SK-N-DZ (cell line): Measurements from ENCODE around the gene ZNF764.
"Not testable (repeated sequence)": the region's sequence is repeated elsewhere in the genome, so short reads cannot be mapped to it uniquely, and the experiment has no call there.

Experiments
- DNase-seq: peaks from one replicate; pipeline ENCODE4 v3.0.0-alpha.2; 2015; ENCODE audit warnings: low spot score

ZNF764 gene

DNA sequence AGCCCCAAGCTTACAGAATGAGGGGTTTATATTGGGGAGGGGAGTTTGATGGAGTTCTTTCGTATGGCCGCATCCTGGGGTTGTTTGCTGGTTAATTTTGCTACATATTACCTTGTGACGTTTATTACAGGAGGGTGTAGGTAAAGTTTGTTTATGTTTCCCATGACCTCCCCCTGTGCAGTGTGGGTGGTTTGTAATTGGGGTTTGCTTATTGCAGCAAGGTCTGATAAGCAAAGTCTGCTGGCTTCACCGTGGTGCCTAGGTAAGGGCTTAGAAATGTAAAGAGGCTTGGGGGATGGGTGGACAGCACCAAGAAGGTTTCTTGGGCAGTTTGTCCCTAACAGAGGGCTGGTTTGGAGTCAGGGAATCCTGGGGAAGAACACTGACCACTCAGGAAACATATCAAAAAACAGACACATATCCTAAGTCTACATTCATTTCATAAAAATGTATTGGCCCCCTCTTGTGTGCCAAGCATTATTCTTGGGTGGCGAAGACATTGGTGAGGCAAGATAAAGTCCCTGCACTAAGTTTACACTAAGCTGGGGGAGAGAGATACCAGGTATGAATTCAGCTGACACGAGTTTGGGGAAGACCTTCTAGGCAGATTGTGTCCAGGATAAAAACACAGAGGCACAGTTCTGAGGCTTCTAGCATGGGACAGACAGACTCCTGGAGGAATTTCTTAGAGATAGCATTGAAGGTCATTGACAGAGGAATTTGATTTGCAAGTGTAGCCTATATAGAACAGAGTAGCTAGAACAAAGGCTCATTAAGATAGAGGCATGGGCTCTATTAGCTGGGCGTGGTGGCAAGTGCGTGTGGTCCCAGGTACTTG lies 9.5 kb downstream of the ZNF764 start:
- DNase-seq = no peak

- no peak for DNase-seq
Measured at GRCh38 chr16:30546115-30546514, 12.1 kb downstream of the ZNF764 start.

DNA sequence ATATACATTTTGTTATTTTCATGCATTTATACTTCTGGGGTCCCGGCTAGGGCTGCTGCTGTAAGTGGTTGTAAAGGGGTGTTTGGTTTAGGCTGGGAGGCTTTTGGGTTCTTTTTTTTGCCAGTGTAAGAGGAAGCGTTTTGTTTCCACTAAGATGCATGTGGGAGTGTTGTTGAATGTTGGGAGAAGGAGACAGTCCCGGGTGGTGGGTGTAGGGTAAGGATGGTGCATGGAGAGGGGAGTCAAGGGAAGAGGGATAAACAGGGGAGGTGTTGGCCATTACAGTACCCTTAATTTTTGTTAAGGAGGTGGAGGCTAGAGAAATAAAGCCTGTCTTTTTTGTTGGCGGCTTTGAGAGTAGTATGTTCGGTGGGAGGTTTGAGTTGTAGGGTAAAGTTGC lies 15.1 kb downstream of the ZNF764 start:
- no peak for DNase-seq

DNA sequence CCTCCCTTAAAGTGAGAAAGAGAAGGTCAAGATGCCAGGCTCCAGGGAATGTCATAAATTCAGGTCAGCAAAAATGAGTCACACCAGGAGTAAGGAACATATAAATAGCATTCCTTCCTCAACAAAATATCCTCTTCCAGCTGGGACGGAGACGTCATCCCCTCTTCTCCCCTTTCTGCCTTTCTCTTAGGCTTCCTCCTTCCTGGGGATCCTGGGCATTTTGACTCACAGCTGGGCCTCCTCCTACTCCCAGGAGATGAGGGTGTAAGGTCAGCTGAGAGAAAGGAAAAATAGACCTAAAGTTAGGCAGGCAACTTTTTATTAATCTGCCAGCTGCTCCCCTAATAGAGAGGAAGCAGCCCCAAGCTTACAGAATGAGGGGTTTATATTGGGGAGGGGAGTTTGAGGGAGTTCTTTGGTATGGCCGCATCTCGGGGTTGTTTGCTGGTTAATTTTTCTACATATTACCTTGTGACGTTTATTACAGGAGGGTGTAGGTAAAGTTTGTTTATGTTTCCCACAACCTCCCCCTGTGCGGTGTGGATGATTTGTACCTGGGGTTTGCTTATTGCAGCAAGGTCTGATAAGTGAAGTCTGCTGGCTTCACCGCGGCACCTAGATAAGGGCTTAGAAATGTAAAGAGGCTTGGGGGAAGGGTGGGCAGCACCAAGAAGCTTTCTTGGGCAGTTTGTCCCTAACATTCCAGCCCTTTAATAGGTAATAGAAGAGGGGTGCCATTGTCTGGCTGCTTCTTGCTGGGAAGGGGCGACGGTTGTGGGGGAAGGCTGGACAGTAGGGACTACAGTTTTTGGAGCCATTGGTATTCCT lies 16.5 kb downstream of the ZNF764 start:
- no peak for DNase-seq

- DNase-seq = not testable (repeated sequence)
Measured at GRCh38 chr16:30540916-30541464, 17.2 kb downstream of the ZNF764 start.

DNA sequence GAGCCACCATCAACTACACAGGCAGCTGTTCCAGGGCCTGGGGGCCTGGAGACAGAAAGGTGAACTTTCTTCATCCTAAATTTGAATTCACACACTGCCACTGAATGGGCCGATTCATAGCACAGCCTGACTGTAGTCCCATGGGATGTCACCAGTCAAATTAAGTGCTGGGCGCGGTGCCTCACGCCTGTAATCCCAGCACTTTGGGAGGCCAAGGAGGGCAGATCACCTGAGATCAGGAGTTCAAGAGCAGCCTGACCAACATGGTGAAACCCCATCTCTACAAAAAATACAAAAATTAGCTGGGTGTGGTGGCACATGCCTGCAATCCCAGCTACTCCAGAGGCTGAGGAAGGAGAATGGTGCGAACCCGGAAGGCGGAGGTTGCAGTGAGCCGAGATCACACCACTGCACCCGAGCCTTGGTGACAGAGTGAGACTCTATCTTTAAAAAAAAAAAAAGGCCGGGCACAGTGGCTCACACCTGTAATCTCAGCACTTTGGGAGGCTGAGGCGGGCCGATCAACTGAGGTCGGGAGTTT lies 18.1 kb downstream of the ZNF764 start:
- not testable (repeated sequence) for DNase-seq

DNA sequence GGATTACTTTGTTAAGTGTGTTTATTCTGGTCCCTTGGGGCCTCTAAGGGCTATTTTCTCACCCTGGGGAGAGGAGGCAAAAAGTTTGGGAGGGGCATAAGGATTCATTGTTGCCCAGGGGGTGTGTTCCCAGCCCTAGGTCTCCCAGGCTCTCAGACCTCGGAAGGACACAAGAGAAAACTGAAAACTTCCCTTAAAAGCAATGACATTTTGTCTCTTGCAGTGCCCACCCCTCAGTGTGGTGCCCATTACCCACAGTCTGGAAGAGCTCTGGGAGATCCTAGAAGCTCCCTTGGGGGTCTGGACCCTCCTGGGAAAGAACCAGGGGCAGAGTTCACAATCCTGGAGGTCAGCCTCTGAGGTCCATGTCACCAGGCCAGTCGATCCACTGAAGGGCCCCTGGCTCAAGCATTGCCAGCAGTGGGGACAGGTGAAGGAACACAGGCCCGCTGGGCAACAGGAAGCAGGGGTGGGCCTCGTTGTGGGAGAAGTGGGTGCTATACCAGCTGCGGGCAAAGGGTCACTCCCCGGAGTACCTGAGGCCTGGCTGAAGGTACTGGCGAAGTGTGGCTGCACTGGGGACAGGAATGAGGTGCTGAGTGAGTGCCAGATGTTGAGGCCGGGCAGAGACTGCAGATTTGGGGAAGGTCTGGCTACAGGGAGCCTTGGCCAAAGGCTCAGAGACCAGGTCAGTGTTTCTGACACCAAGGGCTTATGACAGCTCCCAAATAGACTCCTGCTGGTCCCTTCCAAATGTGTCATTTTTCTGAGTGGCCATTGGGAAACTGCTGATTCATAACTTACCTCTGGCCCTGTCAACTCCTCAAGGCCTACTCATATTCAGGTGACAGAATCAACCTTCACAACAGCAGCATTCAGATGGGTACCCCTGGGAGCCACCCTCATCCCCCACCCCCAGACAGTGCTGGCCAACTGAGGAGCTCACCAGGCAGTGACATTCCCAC lies 18.9 kb downstream of the ZNF764 start:
- no peak for DNase-seq

DNA sequence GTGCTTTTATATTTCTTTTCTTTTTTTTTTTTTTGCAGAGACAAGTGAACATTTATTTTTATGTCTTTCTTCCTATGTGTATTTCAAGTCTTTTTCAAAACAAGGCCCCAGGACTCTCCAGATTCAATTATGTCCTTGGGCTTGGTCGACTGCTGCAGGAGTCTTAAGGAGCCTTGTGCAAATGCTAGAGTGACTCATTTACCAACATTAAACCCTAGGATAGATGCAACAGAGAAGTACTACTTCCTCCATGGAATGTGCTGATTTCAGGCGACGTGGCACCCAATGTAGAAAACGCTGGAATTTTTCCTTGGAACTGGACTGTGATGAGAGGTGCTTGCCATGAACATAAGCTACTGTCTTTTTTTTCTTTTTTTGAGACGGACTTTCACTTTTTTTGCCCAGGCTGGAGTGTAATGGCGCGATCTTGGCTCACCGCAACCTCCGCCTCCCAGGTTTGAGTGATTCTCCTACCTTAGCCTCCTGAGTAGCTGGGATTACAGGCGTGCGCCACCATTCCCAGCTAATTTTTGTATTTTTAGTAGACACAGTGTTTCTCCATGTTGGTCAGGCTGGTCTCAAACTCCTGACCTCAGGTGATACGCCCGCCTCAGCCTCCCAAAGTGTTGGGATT lies 21.7 kb downstream of the ZNF764 start:
- not testable (repeated sequence) for DNase-seq

GRCh38 chr16:30535777-30536190 lies 22.4 kb downstream of the ZNF764 start:
- peak; percentile 85 for DNase-seq

DNA sequence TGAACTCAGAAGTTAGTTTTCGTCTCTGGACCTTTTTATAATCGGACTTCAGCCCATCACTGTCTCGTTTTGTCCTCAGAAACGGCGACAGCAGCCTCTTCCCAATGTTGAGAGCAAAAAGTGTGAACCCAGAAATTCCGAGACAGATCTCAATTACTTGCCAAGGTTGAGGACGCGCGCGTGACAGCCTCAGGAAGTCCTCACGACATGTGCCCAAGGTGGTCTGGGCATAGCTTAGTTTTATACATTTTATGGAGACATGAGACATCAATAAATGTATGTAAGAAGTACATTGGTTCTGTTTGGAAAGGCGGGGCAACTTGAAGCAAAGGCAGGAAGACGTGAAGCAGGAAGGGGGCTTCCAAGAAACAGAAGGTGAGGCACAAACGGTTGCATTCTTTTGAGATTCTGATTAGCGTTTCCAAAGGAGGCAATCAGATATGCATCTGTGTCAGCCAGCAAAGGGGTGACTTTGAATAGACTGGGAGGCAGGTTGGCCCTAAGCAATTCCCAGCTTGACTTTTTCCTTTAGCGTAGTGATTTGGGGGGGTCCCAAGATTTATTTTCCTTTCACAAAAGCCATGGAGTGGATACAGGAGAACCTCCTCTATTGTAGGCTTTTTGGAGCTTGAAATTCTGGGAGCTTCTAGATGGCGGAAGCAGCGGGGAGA lies 22.9 kb downstream of the ZNF764 start:
- no peak for DNase-seq

DNA sequence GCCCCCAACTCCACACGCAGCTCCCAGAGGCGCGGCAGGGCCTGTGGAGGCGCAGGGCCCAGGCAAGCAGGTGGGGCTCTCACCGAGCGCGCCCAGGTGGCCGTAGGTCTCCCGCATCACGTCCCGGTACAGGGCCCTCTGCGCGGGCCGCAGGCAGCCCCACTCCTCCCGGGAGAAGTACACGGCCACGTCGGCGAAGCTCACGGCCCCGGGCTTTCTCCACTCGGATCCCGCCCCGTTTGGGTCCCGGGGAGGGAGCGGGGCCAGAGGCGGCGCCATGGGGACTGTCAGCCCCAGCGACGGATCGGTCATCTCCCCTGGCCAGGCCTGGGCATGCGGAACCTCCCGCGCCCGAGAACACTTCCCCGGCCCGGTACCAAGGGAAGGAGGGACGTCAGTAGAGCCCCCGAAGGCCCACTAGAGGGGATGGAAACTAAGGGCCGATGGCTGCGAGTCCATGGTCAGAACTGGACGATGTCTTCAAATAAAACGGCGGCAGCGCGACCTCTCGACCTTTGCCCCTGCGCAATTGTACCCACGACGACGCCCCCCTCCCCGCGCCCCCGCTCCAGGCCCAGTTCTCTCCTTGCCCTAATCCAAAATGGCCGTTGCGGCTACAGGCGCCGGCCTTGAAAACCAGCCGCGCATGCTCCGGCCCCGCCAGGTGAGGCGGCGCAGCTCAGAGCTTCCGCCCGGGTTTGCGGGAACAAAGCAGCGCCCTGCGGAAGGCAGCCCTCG lies 23.6 kb downstream of the ZNF764 start, which contains the start of gene ZNF747:
Gene ZNF747 (minus strand): TSS at position 491 of the 738 bp plus-strand sequence. CDS start 179 bp downstream, at position 312.
- DNase-seq = peak; percentile 91

- DNase-seq = no peak
Measured at GRCh38 chr16:30533748-30534367, 24.3 kb downstream of the ZNF764 start.

GRCh38 chr16:30533146-30533522 lies 25.0 kb downstream of the ZNF764 start:
- no peak for DNase-seq

DNA sequence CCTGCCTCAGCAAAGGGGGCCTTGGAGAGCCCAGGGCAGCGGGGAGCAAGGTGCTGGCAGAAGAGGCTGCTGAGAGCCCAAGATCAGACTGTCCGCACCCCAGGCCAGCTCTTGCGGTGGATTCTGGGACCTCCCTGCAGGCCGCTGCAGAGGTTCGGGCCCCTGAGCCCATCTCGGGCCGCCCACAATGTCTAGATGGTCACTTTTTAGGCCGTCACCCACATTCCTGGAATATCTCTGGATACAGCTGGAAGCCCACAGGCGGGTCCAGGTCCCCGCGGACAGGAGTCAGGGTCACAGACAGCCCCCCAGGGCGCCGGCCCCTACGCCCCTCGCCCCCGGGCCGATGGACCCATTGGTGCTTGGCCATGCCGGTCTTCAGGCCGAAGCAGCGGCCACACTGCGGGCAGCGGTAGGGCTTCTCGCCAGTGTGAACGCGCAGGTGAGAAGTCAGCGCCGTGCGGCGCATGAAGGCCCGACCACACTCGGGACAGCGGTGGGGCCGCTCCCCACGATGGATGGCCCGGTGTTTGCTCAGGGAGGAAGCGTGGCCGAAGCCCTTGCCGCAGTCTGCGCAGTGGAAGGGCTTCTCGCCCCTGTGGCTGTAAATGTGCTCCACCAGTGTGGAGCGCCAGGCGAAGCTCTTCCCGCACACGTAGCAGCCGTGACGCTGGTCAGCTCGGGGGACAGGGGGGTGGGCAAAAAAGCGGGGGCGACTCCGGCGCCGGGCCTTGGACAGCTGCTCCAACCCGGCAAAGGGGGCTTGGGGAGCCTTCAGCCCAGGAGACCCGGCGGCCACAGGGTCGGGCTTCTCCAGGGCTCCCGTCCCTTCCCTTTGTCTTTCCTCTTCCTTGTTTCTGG lies 25.7 kb downstream of the ZNF764 start:
- DNase-seq = no peak

DNA sequence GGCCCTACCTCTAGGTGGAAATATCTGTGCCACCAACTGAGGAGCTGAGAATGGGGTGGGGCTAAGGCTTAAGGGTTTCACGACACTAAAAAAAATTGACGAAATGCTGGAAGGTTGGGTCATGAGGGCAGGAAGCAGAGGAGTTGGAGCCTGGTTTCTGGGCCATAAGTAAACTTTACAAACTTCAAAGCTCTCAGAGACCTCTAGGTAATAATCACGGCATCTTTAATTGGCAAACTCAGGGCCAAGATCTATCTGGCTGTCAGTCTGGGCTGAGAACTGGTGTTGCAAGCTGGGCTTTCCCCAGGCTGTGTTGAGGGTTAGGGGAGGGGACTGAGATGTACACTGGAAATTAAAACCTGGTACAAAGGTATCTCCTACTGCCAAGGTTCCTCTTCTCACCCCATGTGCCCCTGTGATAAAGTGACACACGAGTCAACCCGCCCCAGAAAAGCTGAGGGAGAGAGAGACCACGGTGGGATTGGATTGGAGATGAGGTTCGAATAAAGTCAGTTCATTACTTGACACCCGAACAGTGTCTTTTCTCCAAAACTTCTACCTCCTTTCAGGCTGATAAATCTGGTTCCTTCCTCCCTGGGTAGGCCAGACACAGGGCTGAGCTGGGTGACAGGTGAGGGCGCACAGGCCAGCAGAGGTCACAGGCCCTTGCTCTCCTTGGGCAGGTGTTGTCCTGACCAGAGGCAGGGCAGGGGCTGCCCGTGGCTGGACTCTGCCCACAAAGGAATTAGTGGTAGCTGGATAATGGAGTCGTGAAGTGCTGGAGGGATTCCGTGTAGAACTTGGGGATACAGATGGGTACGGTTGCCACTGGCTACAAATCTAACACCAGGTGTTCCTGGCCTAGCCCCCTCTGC lies 27.8 kb downstream of the ZNF764 start:
- no peak for DNase-seq

GRCh38 chr16:30528799-30529457 lies 29.2 kb downstream of the ZNF764 start:
- no peak for DNase-seq
